ENCODE measurements around the gene MSMB.
"Not testable (repeated sequence)": the region's sequence is repeated elsewhere in the genome, so short reads cannot be mapped to it uniquely, and the experiment has no call there.

Gene MSMB

GRCh38 chr10:46057038-46057437, 11.0 kb upstream of the MSMB start:
- no peak overlapping the region for H3K4me3 ChIP-seq
- no peak overlapping the region for H3K27ac ChIP-seq
- no peak for DNase-seq (ENCODE audit: low spot score)
- TF ChIP-seq, protein P1, sequence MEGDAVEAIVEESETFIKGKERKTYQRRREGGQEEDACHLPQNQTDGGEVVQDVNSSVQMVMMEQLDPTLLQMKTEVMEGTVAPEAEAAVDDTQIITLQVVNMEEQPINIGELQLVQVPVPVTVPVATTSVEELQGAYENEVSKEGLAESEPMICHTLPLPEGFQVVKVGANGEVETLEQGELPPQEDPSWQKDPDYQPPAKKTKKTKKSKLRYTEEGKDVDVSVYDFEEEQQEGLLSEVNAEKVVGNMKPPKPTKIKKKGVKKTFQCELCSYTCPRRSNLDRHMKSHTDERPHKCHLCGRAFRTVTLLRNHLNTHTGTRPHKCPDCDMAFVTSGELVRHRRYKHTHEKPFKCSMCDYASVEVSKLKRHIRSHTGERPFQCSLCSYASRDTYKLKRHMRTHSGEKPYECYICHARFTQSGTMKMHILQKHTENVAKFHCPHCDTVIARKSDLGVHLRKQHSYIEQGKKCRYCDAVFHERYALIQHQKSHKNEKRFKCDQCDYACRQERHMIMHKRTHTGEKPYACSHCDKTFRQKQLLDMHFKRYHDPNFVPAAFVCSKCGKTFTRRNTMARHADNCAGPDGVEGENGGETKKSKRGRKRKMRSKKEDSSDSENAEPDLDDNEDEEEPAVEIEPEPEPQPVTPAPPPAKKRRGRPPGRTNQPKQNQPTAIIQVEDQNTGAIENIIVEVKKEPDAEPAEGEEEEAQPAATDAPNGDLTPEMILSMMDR (IDR thresholded peaks at IDR 0.05), result no peak

- H3K27ac ChIP-seq, result no peak overlapping the region
- H3K4me3 ChIP-seq, result no peak overlapping the region
- TF ChIP-seq, protein P1 (IDR thresholded peaks at IDR 0.05), result no peak
- DNase-seq (ENCODE audit: low spot score), result no peak
These were observed 9.7 kb upstream of the MSMB start for GRCh38 chr10:46055771-46056170.

DNA sequence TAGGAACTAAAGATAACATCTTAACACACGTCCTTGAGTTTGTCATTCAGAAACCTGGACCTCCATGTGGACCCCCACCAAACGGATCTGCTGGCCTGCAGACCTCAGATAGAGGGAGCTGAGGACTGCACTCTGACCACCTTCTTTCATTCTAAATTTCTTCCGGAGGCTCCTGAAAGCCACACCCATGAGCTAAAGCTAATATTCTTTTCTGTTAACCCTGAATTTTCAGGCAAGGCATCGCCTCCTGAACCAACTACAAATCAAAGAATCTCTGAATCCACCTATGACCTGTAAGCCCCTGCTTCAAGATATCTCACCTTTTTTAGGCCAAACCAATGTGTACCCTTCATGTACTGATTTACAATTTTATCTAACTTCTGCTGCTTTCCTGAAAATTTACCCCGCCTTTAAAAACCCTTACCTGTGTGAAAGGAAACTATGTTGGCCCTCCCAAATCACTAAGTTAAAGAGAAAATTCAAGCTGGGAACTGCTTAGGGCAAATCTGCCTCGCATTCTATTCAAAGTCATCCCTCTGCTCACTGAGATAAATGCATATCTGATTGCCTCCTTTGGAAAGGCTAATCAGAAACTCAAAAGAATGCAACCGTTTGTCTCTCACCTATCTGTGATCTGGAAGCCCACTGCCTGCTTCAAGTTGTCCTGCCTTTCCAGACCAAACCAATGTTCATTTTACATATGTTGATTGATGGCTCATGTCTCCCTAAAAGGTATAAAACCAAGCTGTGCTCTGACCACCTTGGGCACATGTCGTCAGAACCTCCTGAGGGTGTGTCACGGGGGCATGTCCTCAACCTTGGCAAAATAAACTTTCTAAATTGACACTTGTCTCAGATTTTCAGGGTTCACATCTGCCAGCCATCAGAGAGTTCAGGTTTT, 7.7 kb upstream of the MSMB start:
- no peak for DNase-seq (ENCODE audit: low spot score)
- no peak overlapping the region for H3K27ac ChIP-seq
- TF ChIP-seq, protein P1 (IDR thresholded peaks at IDR 0.05), result no peak
- no peak overlapping the region for H3K4me3 ChIP-seq

DNA sequence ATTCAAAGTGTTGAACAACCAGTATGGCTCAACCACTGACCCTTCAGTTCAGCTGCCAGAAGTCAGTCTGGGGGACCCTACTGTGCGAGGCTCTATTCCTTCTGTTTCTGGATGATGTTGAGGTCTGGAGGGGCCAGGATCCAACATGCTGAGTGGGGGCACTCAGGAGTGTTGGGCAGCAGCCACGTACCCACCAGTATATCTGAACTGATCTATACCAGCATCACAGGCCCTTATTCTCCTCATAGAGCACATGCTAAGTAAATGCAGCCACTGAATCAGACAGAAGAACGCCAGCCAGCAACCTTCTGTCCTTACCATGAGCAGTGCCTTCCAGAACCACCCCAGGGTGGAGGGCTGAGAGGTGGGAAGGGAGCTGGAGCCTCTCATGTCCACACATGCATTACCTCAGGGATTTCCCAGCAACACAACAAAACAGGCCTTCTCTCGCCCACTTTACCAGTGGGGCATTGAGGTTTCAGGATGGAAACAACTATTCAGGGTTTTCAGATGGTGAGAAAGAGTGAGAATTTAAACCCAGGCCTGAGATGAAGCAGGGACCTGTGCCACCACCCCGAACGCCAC, 6.8 kb upstream of the MSMB start:
- DNase-seq (ENCODE audit: low spot score), result no peak
- Histone ChIP-seq H3K4me3 (no peak overlapping the region), H3K27ac (no peak overlapping the region)
- TF ChIP-seq, protein P1 (IDR thresholded peaks at IDR 0.05), result no peak

DNA sequence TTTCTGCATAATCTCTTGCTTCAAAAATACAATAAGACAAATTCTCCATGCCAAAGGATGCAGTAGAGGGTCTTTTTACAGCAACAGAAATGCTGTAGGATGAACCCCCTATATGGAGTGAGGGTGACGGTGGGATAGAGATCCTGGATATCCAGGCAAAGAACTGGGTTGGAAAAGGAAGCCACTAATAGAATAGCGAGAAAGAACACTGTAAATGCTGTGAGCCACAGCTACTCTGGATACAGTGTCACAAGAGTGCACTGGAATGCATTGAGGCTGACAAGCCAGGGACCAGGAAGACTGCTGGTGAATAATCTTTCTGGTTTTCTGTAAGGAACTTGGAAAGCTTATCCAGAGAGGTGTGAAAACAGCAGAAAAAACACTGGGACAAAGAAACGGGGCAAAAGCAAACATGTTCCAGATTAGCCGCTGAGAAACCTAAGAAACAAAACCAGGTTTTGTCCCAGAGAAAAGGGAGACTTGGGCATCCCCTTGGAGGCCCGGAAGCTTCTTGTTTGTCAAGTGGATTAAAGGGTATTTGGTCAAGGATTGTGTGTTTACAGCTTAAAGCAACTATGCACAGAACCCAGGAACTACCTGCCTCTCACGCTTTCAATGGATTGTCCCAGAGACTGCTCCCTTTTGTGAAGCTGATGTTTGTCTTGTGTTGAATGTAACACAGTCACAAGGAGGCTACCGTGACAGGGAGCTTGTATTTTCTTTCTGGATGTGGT, 6.2 kb upstream of the MSMB start:
- Histone ChIP-seq H3K27ac (no peak overlapping the region), H3K4me3 (no peak overlapping the region)
- DNase-seq (ENCODE audit: low spot score), result no peak
- TF ChIP-seq, protein P1 (IDR thresholded peaks at IDR 0.05), result no peak

- Histone ChIP-seq H3K27ac (no peak overlapping the region), H3K4me3 (no peak overlapping the region)
- TF ChIP-seq, protein P1 (IDR thresholded peaks at IDR 0.05), result no peak
- no peak for DNase-seq (ENCODE audit: low spot score)
These were observed 5.0 kb upstream of the MSMB start for GRCh38 chr10:46050941-46051623.

DNA sequence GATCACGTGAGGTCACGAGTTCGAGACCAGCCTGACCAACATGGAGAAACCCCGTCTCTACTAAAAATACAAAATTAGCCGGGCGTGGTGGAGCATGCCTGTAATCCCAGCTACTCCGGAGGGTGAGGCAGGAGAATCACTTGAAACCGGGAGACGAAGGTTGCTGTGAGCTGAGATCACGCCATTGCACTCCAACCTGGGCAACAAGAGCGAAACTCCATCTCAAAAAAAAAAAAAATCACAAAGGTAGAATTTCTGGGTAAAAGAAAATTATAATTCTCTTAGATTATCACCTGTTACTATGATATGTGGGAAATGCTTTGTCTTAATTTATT, 3.4 kb upstream of the MSMB start:
- not testable (repeated sequence) for H3K27ac ChIP-seq; DNase-seq (ENCODE audit: low spot score)

More for the DNA sequence above, 3.4 kb upstream of the MSMB start:
- not testable (repeated sequence) for H3K4me3 ChIP-seq
